ENCODE data around the gene MARF1.
A peak's percentile ranks its signal among the peaks of the same experiment; 100 is the strongest.
"Not testable (repeated sequence)": the region's sequence is repeated elsewhere in the genome, so short reads cannot be mapped to it uniquely, and the experiment has no call there.

The MARF1 gene

GRCh38 chr16:15653227-15653626 lies 10.3 kb upstream of the MARF1 start:
- no peak for DNase-seq (ENCODE audit: low spot score)

- no peak for DNase-seq (ENCODE audit: low spot score)
These were observed 9.5 kb upstream of the MARF1 start for GRCh38 chr16:15652293-15653001.

- DNase-seq (ENCODE audit: low spot score), result peak; percentile 51
These were observed 7.8 kb upstream of the MARF1 start for GRCh38 chr16:15650698-15651171.

- peak; percentile 83 for DNase-seq (ENCODE audit: low spot score)
These were observed 7.2 kb upstream of the MARF1 start, which contains the start of gene NDE1 for GRCh38 chr16:15650019-15650697. Gene NDE1 (plus strand): TSS chr16:15650245. CDS start chr16:15664779, 14,534 bp downstream.

- DNase-seq (ENCODE audit: low spot score), result no peak
These were observed 6.7 kb upstream of the MARF1 start for GRCh38 chr16:15649727-15650018.

GRCh38 chr16:15649311-15649710 lies 6.4 kb upstream of the MARF1 start:
- DNase-seq (ENCODE audit: low spot score), result not testable (repeated sequence)

- no peak for DNase-seq (ENCODE audit: low spot score)
These were observed 5.3 kb upstream of the MARF1 start for GRCh38 chr16:15648135-15648730.

GRCh38 chr16:15647294-15648014 lies 4.5 kb upstream of the MARF1 start:
- DNase-seq (ENCODE audit: low spot score), result no peak

GRCh38 chr16:15646557-15647293 lies 3.8 kb upstream of the MARF1 start:
- not testable (repeated sequence) for DNase-seq (ENCODE audit: low spot score)

- DNase-seq (ENCODE audit: low spot score), result peak; percentile 46
These were observed 2.1 kb upstream of the MARF1 start for GRCh38 chr16:15644962-15645465.

- no peak for DNase-seq (ENCODE audit: low spot score)
These were observed 1.5 kb upstream of the MARF1 start for GRCh38 chr16:15644267-15644961.

- no peak for DNase-seq (ENCODE audit: low spot score)
These were observed 944 bp upstream of the MARF1 start for GRCh38 chr16:15643946-15644250.

- peak; percentile 87 for DNase-seq (ENCODE audit: low spot score)
These were observed 352 bp downstream of the MARF1 start for GRCh38 chr16:15642557-15643047.

GRCh38 chr16:15641753-15642556 lies 999 bp downstream of the MARF1 start:
- DNase-seq (ENCODE audit: low spot score), result no peak

GRCh38 chr16:15640966-15641365 lies 2.0 kb downstream of the MARF1 start:
- DNase-seq (ENCODE audit: low spot score), result no peak

GRCh38 chr16:15639061-15639568 lies 3.8 kb downstream of the MARF1 start:
- peak; percentile 46 for DNase-seq (ENCODE audit: low spot score)

GRCh38 chr16:15636392-15636873 lies 6.5 kb downstream of the MARF1 start:
- peak; percentile 52 for DNase-seq (ENCODE audit: low spot score)

- DNase-seq (ENCODE audit: low spot score), result no peak
These were observed 7.0 kb downstream of the MARF1 start for GRCh38 chr16:15635926-15636325.

GRCh38 chr16:15631730-15632409 lies 11.1 kb downstream of the MARF1 start:
- no peak for DNase-seq (ENCODE audit: low spot score)
